IPS DF 6.9 (cell line): ENCODE results near the gene WDR45.
A peak's percentile ranks its signal among the peaks of the same experiment; 100 is the strongest.
"Not testable (repeated sequence)": the region's sequence is repeated elsewhere in the genome, so short reads cannot be mapped to it uniquely, and the experiment has no call there.

ENCODE experiments used
- DNase-seq: peaks from one replicate; pipeline ENCODE4 v3.0.0-alpha.2; 2013; ENCODE audit warnings: low read depth, low spot score
- H3K27ac ChIP-seq: one replicate; pipeline ENCODE4 v1.5.1; 2013; ENCODE audit warnings: low read length, control low read depth
- H3K27me3 ChIP-seq: 2 replicates; pipeline ENCODE4 v1.6.1; 2013; ENCODE audit warnings: mild to moderate bottlenecking, low read length; ENCODE audit not compliant: control insufficient read depth, insufficient read depth
- H3K36me3 ChIP-seq: 2 replicates; pipeline ENCODE4 v1.6.1; 2013; ENCODE audit warnings: low read length; ENCODE audit not compliant: control insufficient read depth, insufficient read depth
- H3K4me1 ChIP-seq: 2 replicates; pipeline ENCODE4 v1.6.1; 2013; ENCODE audit warnings: low read length; ENCODE audit not compliant: control insufficient read depth, insufficient read depth
- H3K4me3 ChIP-seq: 2 replicates; pipeline ENCODE4 v1.5.1; 2013; ENCODE audit warnings: mild to moderate bottlenecking, low read length
- H3K9me3 ChIP-seq: 2 replicates; pipeline ENCODE4 v1.6.1; 2013; ENCODE audit warnings: low read length, inconsistent platforms; ENCODE audit not compliant: control insufficient read depth, insufficient read depth
- WGBS: extraction: QIAGEN DNeasy Blood & Tissue Kit; methylation state at CpG from one replicate; pipeline ENCODE4 v1.1.7; 2013; ENCODE audit warnings: mixed read lengths, missing lambda C conversion rate; ENCODE audit not compliant: insufficient read length, insufficient coverage; 5-methylcytosine and 5-hydroxymethylcytosine counted together

Gene WDR45

GRCh38 chrX:49079489-49080428, at the start of gene WDR45:
TSS of gene WDR45 (minus strand) at chrX:49079887. CDS start at chrX:49078095, 1,792 bp downstream.
- WGBS, result no CpG with 5 or more reads among the region's 55 CpGs
- H3K27ac ChIP-seq, result no peak within 1 kb of the TSS
- H3K4me3 ChIP-seq, result peak within 1 kb of the TSS; percentile 89; the same call in 1 of the 2 replicates
- no peaks in the 10 kb centered on the region for H3K4me1 ChIP-seq
- no peak for DNase-seq
- H3K27me3 ChIP-seq, result no peaks in the 10 kb centered on the region
- no peaks in the 10 kb centered on the region; the same call in 1 of the 2 replicates for H3K36me3 ChIP-seq
- no peaks in the 10 kb centered on the region for H3K9me3 ChIP-seq

GRCh38 chrX:49129427-49129826, 49.7 kb upstream of the WDR45 start:
- WGBS, result no CpG with 5 or more reads among the region's 4 CpGs
- no peaks in the 10 kb centered on the region for H3K27me3 ChIP-seq
- no peaks in the 10 kb centered on the region for H3K4me1 ChIP-seq
- DNase-seq, result no peak
- H3K4me3 ChIP-seq, result no peak overlapping the region
- H3K36me3 ChIP-seq, result no peaks in the 10 kb centered on the region
- no peak overlapping the region for H3K27ac ChIP-seq
- H3K9me3 ChIP-seq, result no peaks in the 10 kb centered on the region

DNA sequence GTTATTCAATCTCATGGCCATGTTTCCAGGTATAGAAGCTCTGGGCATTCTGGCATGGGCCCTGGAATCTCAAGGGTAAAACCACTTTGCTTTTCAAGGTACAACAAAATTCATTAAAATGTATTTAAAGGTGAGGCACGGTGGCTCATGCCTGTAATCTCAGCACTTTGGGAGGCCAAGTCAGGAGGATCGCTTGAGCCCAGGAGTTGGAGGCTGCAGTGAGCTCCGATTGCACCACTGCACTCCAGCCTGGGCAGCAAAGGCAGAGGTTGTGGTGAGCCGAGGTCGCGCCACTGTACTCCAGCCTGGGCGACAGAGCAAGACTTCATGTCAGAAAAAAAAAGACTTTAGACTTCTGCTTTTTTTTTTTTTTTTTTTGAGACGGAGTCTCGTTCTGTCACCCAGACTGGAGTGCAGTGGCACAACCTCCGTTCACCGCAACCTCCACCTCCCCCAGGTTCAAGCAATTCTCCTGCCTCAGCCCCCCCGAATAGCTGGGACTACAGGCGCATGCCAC, 48.1 kb upstream of the WDR45 start:
- H3K27me3 ChIP-seq, H3K9me3 ChIP-seq, H3K36me3 ChIP-seq, H3K27ac ChIP-seq, DNase-seq, H3K4me1 ChIP-seq, H3K4me3 ChIP-seq: not testable (repeated sequence)
- no CpG with 5 or more reads among the region's 13 CpGs for whole genome bisulfite sequencing

- Histone ChIP-seq H3K27me3 (no peaks in the 10 kb centered on the region), H3K4me1 (no peaks in the 10 kb centered on the region), H3K4me3 (no peak overlapping the region), H3K9me3 (no peaks in the 10 kb centered on the region), H3K27ac (no peak overlapping the region), H3K36me3 (no peaks in the 10 kb centered on the region)
- DNase-seq, result no peak
- no CpG with 5 or more reads among the region's 5 CpGs for WGBS
Measured at GRCh38 chrX:49122499-49122898, 42.8 kb upstream of the WDR45 start.

DNA sequence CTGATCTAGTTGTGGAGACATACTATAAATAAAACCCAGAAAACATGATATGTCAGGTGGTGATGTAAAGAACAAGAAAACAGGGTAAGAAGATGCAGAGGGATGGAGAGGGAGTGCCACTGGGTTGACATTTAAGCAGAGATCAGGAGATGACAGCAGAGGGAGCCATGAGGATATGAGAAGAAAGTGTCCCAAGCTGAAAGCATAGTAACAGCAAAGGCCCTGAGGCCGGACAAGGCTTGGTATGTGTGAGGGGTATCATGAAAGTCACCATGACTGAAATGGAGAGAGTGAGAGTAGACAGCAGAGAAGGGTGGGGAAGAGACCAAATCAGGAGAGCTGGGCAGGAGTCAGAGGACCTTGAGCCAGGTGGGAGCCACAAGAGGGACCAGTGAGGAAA, 40.4 kb upstream of the WDR45 start:
- no CpG with 5 or more reads among the region's 1 CpG for WGBS
- H3K4me3 ChIP-seq, result no peak overlapping the region
- no peaks in the 10 kb centered on the region for H3K9me3 ChIP-seq
- no peaks in the 10 kb centered on the region for H3K4me1 ChIP-seq
- no peaks in the 10 kb centered on the region for H3K27me3 ChIP-seq
- DNase-seq, result no peak
- H3K27ac ChIP-seq, result no peak overlapping the region
- no peaks in the 10 kb centered on the region; the same call in 1 of the 2 replicates for H3K36me3 ChIP-seq

GRCh38 chrX:49117581-49117980, 37.9 kb upstream of the WDR45 start:
- DNase-seq, result no peak
- no CpG with 5 or more reads among the region's 6 CpGs for WGBS
- peaks cover 4% of the 10 kb centered on the region; the same call in 1 of the 2 replicates for H3K36me3 ChIP-seq
- no peaks in the 10 kb centered on the region for H3K4me1 ChIP-seq
- H3K27ac ChIP-seq, result no peak overlapping the region
- H3K9me3 ChIP-seq, result no peaks in the 10 kb centered on the region
- H3K4me3 ChIP-seq, result no peak overlapping the region
- no peaks in the 10 kb centered on the region for H3K27me3 ChIP-seq

DNA sequence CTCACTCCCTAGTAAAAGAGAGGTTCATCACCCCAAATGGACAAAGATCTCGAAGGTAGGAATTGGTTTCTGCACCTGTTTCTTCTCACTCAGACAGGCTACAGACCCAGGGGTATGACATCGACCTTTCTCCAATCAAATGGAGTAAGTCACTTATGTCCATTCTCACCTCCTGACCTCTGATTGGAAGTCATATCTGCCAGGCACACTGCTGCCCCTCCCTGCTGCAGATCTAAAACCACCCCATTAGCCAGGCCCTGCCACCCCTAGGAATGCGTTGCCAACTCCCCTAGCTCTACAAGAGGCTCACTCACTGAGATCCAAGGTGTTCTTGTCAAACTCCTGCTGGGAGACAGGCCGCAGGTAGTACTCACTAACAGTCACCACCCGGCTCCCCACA, 37.0 kb upstream of the WDR45 start:
- H3K36me3 ChIP-seq, result peaks cover 4% of the 10 kb centered on the region; the same call in 1 of the 2 replicates
- no peaks in the 10 kb centered on the region for H3K4me1 ChIP-seq
- H3K4me3 ChIP-seq, result no peak overlapping the region
- no CpG with 5 or more reads among the region's 5 CpGs for WGBS
- no peaks in the 10 kb centered on the region for H3K27me3 ChIP-seq
- no peaks in the 10 kb centered on the region for H3K9me3 ChIP-seq
- no peak overlapping the region for H3K27ac ChIP-seq
- no peak for DNase-seq

DNA sequence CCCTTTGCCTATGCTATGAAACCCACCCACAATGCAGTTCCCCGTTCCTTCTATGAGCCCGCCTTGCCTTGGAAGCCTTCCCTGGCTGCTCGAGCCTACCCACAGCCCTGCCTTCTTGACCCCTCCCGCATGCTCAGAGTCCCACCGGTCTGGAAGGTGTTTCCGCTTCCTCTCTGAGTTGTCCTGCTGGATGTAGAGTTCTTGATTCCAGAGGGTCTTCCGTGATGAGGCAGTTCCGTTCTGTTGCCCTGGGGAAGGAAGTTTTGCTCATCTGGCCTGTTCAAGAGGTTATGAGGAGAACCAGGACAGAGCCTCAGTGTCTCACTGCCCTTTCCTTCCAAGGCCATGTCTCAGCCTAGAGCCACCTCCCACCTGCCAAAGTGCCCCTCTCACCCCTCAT, 36.4 kb upstream of the WDR45 start:
- WGBS, result no CpG with 5 or more reads among the region's 8 CpGs
- no peak overlapping the region for H3K4me3 ChIP-seq
- H3K9me3 ChIP-seq, result no peaks in the 10 kb centered on the region
- no peaks in the 10 kb centered on the region for H3K27me3 ChIP-seq
- DNase-seq, result no peak
- peaks cover 4% of the 10 kb centered on the region; the same call in 1 of the 2 replicates for H3K36me3 ChIP-seq
- H3K4me1 ChIP-seq, result no peaks in the 10 kb centered on the region
- H3K27ac ChIP-seq, result no peak overlapping the region

- Histone ChIP-seq H3K9me3 (no peaks in the 10 kb centered on the region), H3K36me3 (peaks cover 4% of the 10 kb centered on the region; the same call in 1 of the 2 replicates), H3K27ac (no peak overlapping the region), H3K4me3 (no peak overlapping the region), H3K4me1 (no peaks in the 10 kb centered on the region), H3K27me3 (no peaks in the 10 kb centered on the region)
- WGBS, result no CpG with 5 or more reads among the region's 3 CpGs
- no peak for DNase-seq
Measured at GRCh38 chrX:49111791-49112190, 32.1 kb upstream of the WDR45 start.

DNA sequence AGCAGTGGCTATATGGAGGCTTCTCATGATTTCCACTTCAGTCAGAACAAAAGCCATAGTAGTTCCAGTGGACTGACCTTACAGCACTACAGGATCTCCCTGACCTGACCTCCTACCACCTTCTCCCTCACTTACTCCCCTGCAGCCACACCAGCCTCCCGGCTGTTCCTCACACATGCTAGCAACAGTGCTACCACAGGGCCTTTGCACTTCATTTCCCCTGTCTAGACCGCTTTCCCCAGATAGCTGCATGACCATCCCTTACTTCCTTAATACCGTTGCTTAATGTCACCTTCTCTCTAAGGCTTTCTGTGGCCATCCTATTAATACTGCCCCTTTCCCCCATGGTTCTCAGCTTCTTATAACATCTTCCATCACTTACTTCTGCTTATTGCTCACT, 30.7 kb upstream of the WDR45 start:
- no peak for DNase-seq
- H3K9me3 ChIP-seq, result no peaks in the 10 kb centered on the region
- WGBS, result no CpG with 5 or more reads among the region's 3 CpGs
- H3K36me3 ChIP-seq, result peaks cover 4% of the 10 kb centered on the region; the same call in 1 of the 2 replicates
- no peaks in the 10 kb centered on the region for H3K4me1 ChIP-seq
- H3K4me3 ChIP-seq, result no peak overlapping the region
- no peaks in the 10 kb centered on the region for H3K27me3 ChIP-seq
- H3K27ac ChIP-seq, result no peak overlapping the region
